ENCODE results near the gene SMCP. TPM values are rescaled to one million over a fixed set of nuclear protein-coding genes. Genes with fewer than 3 reads are reported as not detected.
A peak's percentile ranks its signal among the peaks of the same experiment; 100 is the strongest.

SMCP gene
- total RNA-seq, 1 donor, result not detected

DNA sequence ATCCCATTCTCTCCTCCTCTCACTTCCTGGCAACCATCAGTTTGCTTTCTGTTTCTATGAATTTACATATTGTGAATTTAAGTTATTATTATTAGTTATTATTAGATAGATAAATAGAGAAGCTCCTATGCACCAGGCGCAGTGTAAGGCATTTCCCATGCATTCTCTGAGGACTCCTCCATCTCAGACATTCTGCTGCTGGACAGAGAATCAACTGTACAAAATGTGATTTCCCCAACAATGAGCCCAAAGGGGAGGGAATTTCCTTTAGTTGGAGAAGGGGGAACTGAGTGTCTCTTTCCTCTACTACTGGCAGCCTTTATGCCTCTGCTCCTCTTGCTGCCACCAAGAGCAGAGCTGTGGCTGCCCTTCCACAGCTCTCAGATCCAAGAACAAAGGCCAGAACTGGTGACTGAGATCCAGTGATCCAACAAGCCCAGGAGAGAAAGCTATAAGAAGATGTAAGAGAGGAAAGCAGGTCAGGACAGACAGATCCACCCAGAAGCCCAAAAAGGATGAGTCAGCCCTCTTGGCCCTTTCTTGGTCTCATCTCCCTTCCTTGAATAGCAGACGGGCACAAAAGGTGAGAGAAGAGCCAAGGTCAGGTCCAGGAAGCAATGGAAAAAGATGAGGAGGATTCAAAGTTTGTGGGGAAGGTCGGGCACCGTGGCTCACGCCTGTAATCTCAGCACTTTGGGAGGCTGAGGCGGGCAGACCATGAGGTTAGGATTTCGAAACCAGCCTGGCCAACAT is 26.7 kb downstream of the SMCP start:
- Histone ChIP-seq H3K27me3 (ENCODE audit: insufficient read depth, low read length) (no peaks in the 10 kb centered on the region), H3K79me2 (ENCODE audit: insufficient read depth, low read length) (no peaks in the 10 kb centered on the region), H3K4me2 (ENCODE audit: insufficient read depth, low read length) (no peak overlapping the region), H2AFZ (ENCODE audit: low read length) (no peak overlapping the region), H3K36me3 (ENCODE audit: insufficient read depth, low read length) (no peaks in the 10 kb centered on the region), H3K9me3 (ENCODE audit: low read depth, low read length) (no peaks in the 10 kb centered on the region), H3K4me3 (ENCODE audit: insufficient read depth, low read length) (no peak overlapping the region), H3K27ac (ENCODE audit: low read depth, low read length) (no peak overlapping the region), H3K4me1 (ENCODE audit: insufficient read depth, low read length) (peaks cover 15% of the 10 kb centered on the region), H4K20me1 (ENCODE audit: insufficient read depth, low read length) (no peaks in the 10 kb centered on the region)
- DNase-seq (ENCODE audit: insufficient read length, low spot score, missing footprints), result no peak
- TF ChIP-seq CTCF (IDR thresholded peaks at IDR 0.05; ENCODE audit: extremely low read depth, low read depth, low read length), result no peak

- Histone ChIP-seq H3K4me2 (ENCODE audit: insufficient read depth, low read length) (peak overlapping the region; percentile 65), H3K4me3 (ENCODE audit: insufficient read depth, low read length) (peak overlapping the region; percentile 7), H3K9me3 (ENCODE audit: low read depth, low read length) (no peaks in the 10 kb centered on the region), H3K36me3 (ENCODE audit: insufficient read depth, low read length) (no peaks in the 10 kb centered on the region), H3K27me3 (ENCODE audit: insufficient read depth, low read length) (peaks cover 4% of the 10 kb centered on the region), H3K27ac (ENCODE audit: low read depth, low read length) (peak overlapping the region; percentile 80), H3K4me1 (ENCODE audit: insufficient read depth, low read length) (peaks cover 15% of the 10 kb centered on the region), H2AFZ (ENCODE audit: low read length) (peak overlapping the region; percentile 64), H3K79me2 (ENCODE audit: insufficient read depth, low read length) (no peaks in the 10 kb centered on the region), H4K20me1 (ENCODE audit: insufficient read depth, low read length) (no peaks in the 10 kb centered on the region)
- TF ChIP-seq CTCF (IDR thresholded peaks at IDR 0.05; ENCODE audit: extremely low read depth, low read depth, low read length), result no peak
- peak; percentile 95 for DNase-seq (ENCODE audit: insufficient read length, low spot score, missing footprints)
Observed at GRCh38 chr1:152906023-152906565, 28.0 kb downstream of the SMCP start.

- Histone ChIP-seq H3K9me3 (ENCODE audit: low read depth, low read length) (no peaks in the 10 kb centered on the region), H3K36me3 (ENCODE audit: insufficient read depth, low read length) (no peaks in the 10 kb centered on the region), H2AFZ (ENCODE audit: low read length) (no peak within 1 kb of the TSS), H3K79me2 (ENCODE audit: insufficient read depth, low read length) (no peaks in the 10 kb centered on the region), H3K4me1 (ENCODE audit: insufficient read depth, low read length) (peaks cover 15% of the 10 kb centered on the region), H3K4me3 (ENCODE audit: insufficient read depth, low read length) (no peak within 1 kb of the TSS), H3K27me3 (ENCODE audit: insufficient read depth, low read length) (peaks cover 13% of the 10 kb centered on the region), H4K20me1 (ENCODE audit: insufficient read depth, low read length) (no peaks in the 10 kb centered on the region), H3K27ac (ENCODE audit: low read depth, low read length) (no peak within 1 kb of the TSS), H3K4me2 (ENCODE audit: insufficient read depth, low read length) (no peak within 1 kb of the TSS)
- no peak for DNase-seq (ENCODE audit: insufficient read length, low spot score, missing footprints)
- no peak for TF ChIP-seq CTCF (IDR thresholded peaks at IDR 0.05; ENCODE audit: extremely low read depth, low read depth, low read length)
Observed at GRCh38 chr1:152907686-152908601, 29.8 kb downstream of the SMCP start, which contains the start of gene IVL. IVL (plus strand) TSS chr1:152908546; CDS start chr1:152909798, 1,252 bp downstream.
